NCI-H1930 (cell line): ENCODE results near the gene THRSP.

Source experiments
- DNase-seq, 2 experiments: peaks; one replicate each; lab custom pipeline; 2025; lab: John Stamatoyannopoulos, UW

THRSP gene

GRCh38 chr11:78097666-78098385 lies 34.2 kb downstream of the THRSP start:
- DNase-seq = no peak

DNA sequence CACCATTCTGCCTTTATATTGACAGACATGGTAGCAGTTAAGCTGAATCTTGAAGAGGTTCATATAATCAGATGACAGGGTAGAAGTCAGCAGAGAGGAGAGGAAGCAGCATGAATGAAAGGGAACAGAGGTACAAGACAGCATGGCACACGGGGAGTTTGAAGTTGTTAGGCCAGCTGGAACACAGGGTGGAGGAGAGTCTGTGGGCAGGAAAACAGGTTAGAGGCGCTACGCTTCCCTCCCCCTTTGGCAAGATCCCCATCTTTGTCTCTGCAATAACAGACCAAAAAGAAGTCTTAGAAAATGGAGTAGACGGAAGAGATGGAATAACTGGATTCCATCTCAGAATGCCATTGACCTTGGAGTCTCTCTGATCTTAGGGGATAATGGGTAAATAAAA lies 36.0 kb downstream of the THRSP start:
- DNase-seq = no peak

DNA sequence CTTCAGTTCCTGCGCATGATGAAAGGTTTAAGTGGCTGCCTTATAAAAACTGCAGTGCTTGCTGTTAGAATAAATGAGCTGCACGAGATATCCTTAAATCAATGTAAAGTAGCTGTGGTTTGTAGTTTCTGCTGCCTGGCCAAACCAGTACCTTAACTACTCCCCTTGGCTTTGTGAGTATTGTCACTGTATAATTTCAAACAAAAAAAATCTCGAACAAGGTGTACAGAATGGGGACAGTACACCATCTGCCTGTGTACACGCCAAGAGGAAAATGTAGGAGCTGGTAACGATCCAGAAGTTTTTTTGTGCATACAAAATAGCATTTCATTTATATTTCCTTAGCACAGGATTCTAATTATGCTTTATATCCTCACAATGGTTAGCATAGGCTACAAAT lies 36.6 kb downstream of the THRSP start:
- no peak for DNase-seq

DNA sequence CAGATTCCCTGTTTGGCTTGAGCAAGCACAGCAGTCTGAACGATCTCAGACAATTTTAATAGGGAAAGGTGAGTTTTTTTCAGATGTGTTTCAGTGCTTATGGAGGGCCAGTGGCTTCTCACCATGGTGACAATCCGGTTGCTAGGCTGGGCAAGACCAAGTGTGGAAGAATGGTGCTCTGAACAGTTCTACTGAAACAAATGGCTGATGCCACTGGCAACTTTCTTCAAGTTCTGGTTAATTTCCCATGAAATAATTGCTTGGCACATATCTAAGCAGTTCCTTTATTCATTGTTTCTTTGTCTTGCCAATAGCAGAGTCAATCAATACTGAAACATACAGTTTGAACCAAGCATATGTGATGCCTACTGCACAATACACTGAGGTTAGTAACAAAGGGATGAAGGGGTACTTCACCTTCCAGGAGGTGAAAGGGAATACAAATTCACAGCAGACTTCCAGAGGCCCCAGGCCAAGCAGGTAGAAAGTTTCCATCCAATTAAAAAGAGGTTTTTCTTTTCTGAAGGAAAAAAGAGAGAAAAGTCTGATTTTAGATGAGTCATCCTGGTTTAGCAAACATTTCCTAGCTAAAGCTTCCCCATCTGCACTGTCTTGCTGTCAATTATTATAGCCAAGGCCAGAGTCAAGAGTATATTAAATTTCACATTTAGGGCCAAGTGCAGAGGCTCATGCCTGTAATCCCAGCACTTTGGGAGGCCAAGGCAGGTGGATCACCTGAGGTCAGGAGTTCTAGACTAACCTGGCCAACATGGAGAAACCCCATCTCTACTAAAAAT lies 37.2 kb downstream of the THRSP start:
- no peak for DNase-seq

- no peak for DNase-seq
Measured at GRCh38 chr11:78109081-78110015, 45.7 kb downstream of the THRSP start.

GRCh38 chr11:78110351-78110750 lies 46.7 kb downstream of the THRSP start:
- DNase-seq = no peak

- DNase-seq = no peak
Measured at GRCh38 chr11:78110830-78111229, 47.2 kb downstream of the THRSP start.

- no peak for DNase-seq
Measured at GRCh38 chr11:78111298-78111697, 47.6 kb downstream of the THRSP start.

GRCh38 chr11:78112582-78113275 lies 49.1 kb downstream of the THRSP start:
- no peak for DNase-seq
